Measurements from ENCODE around the gene LMF1.
"Not testable (repeated sequence)": the region's sequence is repeated elsewhere in the genome, so short reads cannot be mapped to it uniquely, and the experiment has no call there.

The LMF1 gene

DNA sequence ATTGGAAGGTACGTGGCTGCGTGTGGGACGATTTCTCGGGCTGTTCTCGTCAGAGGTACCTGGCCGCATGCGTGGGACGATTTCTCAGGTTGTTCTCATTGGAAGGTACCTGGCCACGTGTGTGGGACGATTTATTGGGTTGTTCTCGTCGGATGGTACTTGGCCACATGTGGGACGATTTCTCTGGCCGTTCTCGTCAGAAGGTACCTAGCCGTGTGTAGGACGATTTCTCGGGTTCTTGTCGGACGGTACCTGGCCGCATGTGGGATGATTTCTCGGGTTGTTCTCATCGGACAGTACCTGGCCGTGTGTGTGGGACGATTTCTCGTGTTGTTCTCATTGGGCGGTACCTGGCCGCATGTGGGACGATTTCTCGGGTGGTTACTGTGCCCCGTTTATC lies 120.1 kb downstream of the LMF1 start:
- no peak for ATAC-seq
- no peak for DNase-seq

DNA sequence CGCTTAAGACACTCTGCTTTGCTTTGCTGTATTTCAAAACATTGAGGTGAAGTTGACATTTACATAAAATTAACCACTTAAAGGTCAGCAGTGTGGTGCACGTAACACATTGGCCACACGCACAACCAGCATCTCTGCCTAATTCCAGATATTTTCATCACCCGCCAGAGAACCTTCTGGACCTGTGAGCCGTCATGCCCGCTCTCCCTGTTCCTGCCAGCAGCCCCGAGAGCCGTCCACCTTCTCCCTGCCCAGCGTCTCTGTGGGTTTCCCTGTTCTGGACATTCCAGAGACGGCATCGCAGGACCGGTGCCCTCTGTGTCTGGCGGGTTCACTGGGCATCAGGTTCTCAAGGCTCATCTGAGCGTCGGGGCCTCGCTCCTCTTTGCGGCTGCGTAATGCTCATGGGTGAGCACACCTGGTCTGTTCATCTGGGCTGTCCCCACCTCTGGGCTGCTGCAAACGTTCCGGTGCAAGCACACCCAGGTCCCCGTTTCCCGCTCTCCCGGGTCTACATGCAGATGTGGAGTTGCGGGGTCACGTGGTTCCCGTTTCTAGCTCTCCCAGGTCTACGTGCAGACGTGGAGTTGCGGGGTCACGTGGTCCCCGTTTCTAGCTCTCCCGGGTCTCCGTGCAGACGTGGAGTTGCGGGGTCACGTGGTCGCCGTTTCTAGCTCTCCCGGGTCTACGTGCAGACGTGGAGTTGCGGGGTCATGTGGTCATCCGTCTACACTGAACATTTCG lies 122.1 kb downstream of the LMF1 start:
- DNase-seq = no peak
- ATAC-seq = no peak

DNA sequence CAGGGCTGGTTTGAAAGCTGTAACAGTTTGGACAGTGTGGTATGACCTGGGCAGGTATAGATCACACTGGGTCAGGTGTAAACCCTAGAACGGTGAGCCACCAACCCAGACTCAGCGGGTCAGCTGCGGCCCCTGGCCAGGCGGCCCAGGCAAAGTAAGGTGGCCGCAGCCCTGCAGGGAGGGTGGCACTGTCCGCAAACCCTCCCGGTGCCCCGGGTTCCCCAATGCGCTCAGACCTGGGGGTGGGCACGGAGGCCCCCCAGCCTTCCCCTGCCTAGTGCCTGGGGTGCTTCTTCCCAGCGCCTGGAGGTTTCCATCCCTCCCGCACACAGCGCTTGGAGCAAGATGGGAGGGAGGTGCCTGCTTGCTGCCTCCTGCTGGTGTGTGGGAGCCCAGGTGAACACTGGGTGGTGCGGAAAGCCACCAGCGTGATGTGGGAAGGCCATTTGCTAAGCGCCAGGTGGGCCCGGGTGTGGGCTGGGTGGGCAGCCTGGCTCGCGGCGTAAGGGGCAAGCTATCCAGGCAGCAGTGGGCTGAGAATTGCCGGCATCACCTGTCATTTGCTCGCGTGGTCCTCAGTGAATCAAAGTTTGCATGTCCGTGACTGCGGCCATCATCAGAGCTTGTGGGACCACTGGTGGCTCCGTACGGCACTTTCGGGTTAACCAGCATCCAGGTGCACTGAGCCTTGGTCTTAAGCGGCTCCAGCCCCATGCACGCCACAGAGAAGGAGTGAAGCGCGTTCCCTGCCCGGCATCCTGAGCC lies 122.9 kb downstream of the LMF1 start:
- no peak for DNase-seq
- no peak for ATAC-seq

DNA sequence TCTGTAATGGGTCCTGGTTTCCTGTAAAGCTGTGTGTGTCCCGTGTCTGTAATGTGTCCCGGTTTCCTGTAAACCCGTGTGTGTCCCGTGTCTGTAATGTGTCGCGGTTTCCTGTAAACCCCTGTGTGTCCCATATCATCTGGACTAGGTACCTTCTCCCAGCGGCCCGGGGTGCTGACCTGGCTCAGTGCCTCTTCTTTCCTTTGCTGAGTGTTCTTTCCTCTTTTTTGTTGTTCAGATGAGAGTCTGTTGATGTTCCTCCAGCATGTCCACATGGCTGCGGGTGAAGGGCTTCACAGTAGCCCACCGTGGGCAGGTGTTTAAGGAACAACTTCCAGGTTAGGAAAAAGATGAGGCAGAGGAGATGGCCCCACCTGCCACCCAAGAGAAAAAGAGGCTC lies 123.6 kb downstream of the LMF1 start:
- no peak for ATAC-seq
- no peak for DNase-seq

DNA sequence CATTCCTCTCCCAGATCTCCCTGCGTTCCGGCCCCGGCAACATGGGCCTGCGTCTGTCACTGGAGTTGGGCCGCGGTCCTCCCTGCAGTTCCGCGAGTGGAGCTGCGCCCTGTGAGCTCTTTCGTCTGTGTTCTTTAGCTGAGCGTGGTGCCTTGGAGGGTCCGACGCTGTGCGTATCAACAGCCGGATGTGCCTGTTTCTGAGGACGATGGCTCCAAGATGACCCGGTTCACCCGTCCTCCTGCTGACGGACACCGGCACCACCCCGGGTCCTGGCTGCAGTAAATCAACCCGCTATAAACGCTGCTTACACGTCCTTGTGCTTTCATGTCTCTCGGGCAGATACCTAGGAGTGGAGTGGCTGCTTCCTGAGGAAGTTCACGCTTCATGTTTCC lies 125.4 kb downstream of the LMF1 start:
- DNase-seq = no peak
- ATAC-seq = no peak

DNA sequence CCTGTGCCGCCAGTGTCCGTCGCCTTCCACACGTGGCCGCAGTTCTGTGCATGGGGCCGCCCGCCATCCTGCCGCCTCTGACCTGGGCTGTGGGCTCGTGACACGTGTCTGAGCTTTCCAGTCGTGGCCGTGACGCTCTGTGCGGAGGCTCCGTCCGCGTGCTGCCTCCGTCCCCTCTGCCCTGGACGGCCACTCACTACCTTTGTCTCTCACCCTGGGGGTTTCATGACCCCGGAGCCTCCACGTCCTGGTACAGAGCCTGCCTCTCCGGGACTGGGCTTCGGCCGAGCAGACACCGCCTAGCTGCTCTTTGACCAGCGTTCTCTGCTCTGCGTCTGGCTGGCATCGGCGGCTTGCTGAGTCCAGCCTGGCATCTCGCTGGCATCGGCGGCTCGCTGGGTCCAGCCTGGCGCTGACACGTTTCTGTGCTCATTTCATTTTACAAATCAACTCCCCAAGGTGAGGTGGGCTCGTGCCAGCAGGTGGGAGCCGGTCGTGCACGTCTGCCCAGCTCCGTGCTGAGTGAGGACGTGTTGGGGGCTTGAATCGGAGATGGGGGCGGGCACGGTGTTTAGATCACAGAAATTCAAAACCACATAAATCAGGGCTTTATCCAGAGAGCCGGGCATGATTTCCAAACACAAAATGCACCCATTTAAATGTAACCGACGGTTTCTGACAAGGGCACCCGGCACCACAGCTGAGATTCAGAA lies 126.0 kb downstream of the LMF1 start:
- DNase-seq (no peak), ATAC-seq (no peak)

DNA sequence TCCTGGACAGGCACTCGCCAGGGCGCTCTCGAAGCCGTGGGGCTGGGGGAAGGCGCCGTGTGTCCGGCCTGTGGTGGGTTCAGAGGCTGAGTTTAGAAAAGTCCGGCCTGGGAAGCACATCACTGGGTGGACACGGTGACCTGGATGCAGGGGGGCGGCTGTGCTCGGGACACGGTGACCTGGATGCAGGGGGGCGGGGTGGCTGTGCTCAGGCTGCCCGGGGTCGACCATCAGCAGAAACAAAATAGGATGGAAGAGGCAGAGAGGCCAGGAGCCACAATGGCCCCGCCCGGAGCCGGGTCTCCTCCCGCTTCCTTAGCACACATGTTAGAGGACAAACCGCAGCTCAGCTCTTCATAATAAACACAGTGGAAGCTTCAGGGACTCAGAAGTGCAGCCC lies 127.0 kb downstream of the LMF1 start:
- ATAC-seq (no peak), DNase-seq (no peak)

DNA sequence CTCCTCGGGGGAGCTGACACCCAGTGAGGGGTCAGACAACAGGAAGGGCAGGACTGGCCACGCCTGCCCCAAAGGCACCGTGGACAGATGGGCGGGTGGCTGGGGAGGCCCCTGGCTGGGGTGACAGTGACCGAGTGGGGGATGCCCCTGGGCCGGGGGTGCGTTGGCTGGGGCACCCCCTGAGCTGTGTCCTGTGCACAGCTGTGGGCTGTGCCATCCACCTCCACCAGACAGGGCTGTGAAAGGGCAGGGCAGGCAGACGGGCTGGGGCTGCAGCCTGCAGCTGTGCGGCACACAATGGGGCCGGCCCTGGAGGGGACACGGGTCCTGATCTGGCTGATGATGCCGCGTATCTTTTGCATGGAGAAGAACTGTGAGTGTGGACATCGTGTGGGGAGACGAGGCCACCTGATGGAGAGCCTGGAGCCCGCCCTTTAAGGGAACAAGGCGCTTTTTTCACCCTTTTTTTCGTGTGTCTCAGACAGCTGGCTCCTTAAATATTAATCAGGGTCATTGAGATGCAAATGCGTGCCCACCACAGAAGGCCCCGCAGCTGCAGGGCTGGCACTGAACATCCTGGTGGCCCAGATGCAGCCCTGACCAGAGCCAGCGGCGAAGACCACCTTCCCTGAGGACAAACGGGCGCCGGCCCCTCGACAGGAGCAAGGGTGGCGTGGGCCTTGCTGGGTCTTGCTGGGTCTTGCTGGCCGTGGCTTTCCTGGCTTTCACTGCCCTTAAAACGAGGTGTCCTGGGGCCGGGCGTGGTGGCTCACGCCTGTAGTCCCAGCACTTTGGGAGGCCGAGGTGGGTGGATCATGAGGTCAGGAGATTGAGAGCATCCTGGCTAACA lies 127.8 kb downstream of the LMF1 start:
- no peak for ATAC-seq
- no peak for DNase-seq

DNA sequence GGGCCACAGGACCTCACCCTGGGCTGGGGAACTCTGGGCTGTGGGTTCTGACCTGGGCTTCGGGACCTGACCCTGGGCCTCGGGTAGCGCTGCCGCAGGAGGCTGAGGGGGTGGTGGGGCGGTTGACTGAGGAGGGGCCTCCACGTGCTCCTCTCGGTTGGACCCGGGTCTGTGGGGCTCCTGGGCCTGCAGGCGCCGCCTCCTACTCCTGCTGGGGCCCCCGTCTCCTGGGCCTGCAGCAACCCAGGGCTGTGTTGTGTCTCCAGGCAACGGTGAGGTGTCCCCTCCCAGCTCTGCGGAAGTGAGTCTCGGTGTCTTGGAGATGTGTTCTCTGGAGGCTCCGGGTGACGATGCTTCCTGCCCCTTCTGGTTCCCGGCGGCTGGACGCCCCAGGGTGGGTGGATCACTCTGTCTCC lies 128.7 kb downstream of the LMF1 start:
- ATAC-seq (no peak), DNase-seq (no peak)

DNA sequence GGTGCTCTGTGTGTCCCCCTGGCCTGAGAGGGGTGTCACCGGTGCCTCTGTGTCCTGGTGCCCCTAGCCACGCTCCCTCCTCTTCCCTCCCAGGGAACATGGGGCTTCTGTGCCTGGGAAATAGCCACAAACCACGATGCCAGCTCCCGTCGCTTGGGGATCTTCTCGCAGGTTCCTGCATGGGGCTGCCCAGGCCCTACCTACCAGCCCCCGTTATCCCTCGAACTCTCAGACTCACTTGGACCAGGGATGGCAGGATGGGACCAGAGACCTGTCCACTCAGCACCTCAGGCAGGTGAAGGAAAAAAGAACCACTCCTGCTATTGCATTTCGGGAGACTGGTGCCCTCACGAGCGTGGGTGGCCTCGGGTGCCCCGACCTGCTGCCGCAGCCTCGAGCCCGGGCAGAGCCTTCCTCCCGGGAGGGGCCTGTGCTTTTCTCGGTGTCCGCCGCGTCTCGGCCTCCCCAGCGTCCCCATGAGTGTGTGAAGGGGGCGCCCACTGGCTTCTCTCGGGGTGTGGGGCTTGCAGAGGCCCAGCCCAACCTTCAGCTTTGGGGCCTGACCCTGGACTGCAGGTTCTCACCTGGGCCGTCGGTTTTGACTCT lies 129.2 kb downstream of the LMF1 start:
- no peak for ATAC-seq

DNA sequence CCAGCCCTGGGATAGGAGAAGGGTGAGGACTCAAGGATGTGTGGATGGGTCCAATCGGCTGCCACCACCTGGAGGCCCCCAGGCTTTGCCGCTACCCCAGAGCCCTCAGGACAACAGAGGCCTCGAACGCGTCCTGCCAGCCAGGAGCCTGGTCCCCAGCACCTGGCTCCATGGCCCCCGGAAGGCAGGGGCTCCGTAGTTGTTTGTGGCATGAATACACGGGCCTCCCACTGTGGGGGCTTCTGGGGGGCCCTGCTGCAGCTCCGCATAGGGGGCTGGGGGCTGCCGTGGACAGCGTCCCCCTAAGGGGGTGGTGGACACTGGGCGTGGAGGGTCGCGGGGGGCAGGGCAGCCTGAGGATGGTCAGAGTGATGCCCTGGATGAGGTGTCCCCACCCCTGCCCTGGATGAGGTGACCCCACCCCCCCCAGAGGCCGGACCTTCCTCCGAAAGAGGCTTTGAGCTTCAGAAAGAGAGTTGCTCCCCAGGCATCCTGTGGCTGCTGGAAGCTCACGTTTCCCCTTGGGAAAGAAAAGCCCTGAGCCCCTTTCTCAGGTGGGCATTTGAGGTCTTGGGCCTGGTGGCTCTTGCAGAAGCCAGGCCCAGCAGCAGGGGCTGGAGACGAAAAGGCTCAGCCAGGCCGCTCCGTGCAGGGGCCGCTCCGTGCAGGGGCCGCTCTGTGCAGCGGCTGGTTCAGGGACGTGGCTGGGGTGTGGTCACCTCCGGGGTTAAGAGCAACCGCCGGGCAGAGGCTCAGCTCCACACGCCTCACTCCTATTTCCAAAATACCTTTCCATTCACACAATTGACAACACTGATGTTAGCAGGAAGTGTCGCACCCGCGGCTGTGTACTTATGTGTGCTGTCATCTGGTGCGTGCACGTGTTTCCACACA lies 130.0 kb downstream of the LMF1 start:
- no peak for ATAC-seq
- DNase-seq = no peak

More for the DNA sequence above, 129.2 kb downstream of the LMF1 start:
- no peak for DNase-seq

DNA sequence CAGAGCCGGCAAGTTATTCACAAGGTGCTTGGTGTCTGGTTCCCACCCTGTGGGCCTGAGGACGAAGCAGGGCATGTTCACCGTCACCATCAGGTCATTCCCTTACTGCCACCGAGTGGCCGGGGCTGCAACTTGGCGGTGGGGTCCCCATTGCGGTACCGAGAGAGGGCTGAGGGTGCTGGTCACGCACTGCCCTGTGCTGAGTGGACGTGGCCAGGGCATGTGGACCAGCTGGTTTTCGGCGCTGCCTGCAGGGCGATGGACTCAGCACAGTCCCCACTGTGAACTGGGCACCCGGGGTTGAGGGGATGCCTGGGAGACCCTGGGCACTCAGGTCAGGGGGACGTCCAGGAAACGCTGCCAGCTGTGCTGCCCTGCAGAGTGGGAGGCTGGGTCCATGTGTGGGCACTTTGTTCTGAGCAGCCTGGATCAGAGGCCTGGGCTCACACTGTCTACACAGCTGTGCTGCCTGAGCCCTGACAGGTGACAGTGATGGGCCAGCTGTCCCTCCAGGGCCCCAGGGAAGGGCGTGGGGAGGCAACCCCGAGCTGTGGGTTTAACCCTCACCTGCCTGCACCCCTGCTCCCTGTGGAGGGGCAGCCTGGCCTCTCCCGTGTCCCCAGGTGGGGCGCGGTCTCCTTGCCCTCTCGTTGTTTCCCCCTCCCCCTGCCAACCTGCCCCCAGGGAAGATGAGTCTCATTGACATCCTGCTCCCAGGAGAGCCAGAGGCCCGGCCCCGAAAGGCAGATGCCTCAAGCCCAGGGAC lies 131.0 kb downstream of the LMF1 start:
- no peak for ATAC-seq
- no peak for DNase-seq

DNA sequence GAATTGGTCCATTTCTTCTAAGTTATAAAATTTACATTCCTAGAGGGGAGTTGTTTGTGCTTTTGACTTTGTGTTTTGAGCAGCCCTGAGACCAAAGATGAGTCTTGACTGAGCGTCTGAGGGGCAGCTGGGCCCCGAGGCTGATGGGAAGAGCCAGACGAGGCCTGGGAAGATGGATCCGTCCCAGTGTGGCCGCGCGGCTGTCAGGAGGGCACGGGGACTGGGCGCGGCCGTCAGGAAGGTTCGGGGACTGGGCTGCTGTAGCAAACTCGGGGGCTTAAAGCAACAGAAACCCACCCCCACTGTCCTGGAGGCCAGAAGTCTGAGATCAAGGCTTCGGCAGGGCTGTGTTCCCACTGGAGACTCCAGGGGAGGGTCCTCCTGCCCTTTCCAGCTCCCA lies 132.0 kb downstream of the LMF1 start:
- DNase-seq = no peak
- no peak for ATAC-seq

DNA sequence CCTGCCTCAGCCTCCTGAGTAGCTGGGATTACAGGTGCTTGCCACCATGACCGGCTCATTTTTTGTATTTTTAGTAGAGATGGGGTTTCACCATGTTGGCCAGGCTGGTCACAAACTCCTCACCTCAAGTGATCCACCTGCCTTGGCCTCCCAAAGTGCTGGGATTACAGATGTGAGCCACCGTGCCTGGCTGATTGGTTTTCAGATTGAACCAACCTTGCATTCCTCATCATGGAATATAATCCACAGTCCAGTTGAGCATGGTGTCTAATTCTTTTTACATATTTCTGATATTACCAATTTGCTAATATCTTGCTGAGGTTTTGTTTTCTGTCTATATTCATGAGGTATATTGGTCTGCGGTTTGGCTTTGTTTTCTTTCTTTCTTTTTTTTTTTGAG lies 134.0 kb downstream of the LMF1 start:
- not testable (repeated sequence) for ATAC-seq, DNase-seq

DNA sequence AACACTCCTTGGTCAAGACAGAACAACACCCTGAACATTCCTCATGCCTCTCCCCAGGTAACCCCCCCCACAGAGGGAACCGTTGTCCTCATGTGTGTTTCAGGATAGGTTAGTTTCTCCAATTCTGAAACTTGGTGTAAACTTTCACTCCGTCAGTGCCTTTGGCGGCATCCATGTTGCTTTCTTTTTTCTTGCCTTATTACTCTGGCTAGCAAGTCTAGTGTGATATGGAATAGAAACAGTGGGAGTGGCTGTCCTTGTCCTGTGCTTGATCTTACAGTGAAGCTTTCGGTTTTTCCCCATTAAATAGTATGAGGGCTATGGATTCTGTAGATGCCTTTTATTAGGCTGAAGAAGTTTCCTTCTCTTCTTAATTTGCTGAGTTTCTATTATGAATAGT lies 134.6 kb downstream of the LMF1 start:
- DNase-seq (no peak), ATAC-seq (no peak)

DNA sequence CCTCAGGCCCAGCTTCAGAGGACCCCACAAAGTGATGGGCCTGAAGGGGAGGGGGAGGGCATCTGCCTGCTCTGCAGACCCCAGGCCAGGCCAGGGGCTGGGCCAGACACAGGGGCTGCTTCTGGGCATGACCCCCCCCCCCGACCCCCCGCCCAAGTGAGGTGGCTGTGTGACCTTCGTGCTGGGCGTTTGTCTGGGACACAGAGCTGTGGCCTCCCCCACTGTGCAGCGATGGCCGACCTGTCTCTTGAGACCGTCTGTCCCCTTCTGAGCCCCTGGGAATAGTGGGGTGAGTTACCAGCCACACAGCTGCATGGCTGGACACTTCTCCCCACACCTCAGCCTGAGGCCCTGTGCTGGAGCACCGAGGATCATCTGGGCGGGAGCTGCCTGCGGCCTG lies 135.4 kb downstream of the LMF1 start:
- DNase-seq (no peak), ATAC-seq (no peak)

DNA sequence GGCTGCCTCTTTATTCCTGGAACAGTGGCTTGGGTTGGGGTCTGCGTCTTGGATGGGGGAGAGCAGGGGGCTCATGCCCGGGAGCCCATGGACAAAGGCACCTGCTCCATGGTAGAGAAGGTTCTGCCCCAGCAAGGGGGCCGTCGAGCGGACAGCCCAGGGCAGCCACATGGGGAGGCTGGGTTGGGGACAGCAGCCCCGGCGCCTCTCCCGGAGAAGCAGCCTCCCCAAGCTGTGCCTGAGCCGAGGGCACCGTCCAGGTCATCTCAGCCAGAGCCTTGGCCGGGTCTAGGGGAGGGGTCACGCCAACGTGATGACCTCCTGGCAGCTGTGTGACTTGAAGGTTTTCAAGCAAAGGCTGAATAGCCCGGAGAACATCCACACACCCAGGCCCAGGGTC lies 137.4 kb downstream of the LMF1 start:
- no peak for ATAC-seq
- no peak for DNase-seq

DNA sequence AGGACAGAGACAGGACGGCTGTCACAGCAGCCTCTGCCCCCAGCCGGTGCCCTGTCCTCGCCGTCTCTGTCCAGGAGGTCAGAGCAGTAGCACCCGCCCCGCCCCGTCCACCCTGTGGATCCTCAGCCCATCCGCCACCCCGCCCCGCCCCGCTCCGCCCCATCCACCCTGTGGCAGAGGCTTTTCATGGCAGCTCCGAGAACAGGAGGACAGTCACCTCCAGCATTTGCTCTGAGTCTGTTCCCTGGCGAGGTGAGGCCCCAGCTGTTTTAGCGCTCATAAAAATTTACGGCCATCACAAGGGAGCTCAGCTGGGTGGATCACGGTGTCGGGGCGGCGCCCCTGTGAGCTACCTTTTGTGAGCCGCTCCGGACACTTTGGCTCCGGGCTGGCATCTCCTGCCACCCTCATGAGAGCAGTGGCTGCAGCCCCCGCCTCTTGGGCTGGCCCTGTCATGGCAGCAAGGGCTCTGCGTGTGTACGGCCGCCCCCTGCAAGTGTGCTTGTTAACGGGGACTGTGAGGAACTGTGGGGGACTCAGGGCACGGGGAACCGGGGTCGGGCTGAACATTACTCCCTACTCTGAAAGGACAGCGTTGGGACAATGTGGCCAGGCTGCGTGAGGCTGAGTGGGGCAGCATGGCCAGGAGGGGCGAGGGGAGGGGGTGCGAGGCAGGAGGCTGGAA lies 138.0 kb downstream of the LMF1 start:
- ATAC-seq = no peak
- no peak for DNase-seq

Measured in stimulated activated naive CD8-positive, alpha-beta T cell treated with anti-CD3 and anti-CD28 coated beads, Interleukin-15, Interleukin-2, amounts not matched to agents 100 U/mL and 50 U/mL, for 24 hours (primary cell).